Upper lobe of right lung (tissue), 1 donor: ENCODE results near the gene SYNPR. TPM values are rescaled to one million over a fixed set of nuclear protein-coding genes. Genes with fewer than 3 reads are reported as not detected.

Experiments
- ATAC-seq: fragments of 200-7000 bp; cut with Tn5 transposase; one replicate; pipeline ENCODE4 v1.9.1; 2020; ENCODE audit warnings: mild to moderate bottlenecking, moderate library complexity
- DNase-seq: peaks from one replicate; pipeline ENCODE4 v3.0.0-alpha.2; 2020
- H3K27ac ChIP-seq: fragments of 200-600 bp; one replicate; pipeline ENCODE4 v1.8.0; 2022
- H3K27me3 ChIP-seq: fragments of 200-600 bp; one replicate; pipeline ENCODE4 v1.8.0; 2022; ENCODE audit warnings: mild to moderate bottlenecking
- H3K36me3 ChIP-seq: fragments of 200-600 bp; one replicate; pipeline ENCODE4 v1.8.0; 2022
- H3K4me1 ChIP-seq: fragments of 200-600 bp; one replicate; pipeline ENCODE4 v1.8.0; 2022
- H3K4me3 ChIP-seq: fragments of 200-600 bp; one replicate; pipeline ENCODE4 v1.8.0; 2022; ENCODE audit warnings: mild to moderate bottlenecking
- H3K9me3 ChIP-seq: fragments of 200-600 bp; one replicate; pipeline ENCODE4 v1.8.0; 2022
- intact Hi-C: fragments of 100-400 bp; cut with DNase I; formaldehyde crosslinking; loops from one replicate; pipeline ENCODE4 v1.11.0; 2022
- total RNA-seq: library from RNA; stranded (reverse); fragmentation: NEBNext Ultra II Directional; extraction: Animal tissue kit (Norgen Biotek cat#: 25700); gene quantifications from one replicate; pipeline ENCODE4 v1.2.1, GENCODE V29; 2021
- TF ChIP-seq, protein P1 (sequence below): fragments of 200-600 bp; IDR thresholded peaks from one replicate; pipeline ENCODE4 v1.8.0; 2022; ENCODE audit warnings: antibody characterized with exemption
- donor health status: DM: no; HTN: yes; CAD: no; lungs with severe emphysema.

The SYNPR gene
- total RNA-seq, 1 donor from 2014 or later = not detected

DNA sequence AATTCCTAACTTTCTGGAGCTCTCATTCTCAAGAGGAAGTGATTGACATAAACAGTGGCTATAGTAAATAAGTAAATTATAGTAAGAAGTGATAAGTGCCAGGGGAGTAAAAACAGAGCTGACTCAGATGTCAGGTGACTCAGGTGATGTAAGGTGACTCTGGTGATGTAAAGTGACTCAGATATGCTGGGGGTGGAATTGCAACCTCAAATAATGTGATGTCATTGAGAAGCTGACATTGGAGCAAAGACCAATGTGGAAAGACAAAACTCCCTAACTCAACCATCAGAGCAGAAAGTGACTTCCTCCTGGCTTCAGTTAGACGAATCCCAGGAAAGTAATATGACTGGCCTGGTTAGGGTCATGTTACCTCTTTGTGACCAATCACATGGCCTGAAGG, 230.2 kb downstream of the SYNPR start:
- ATAC-seq = no peak
- H3K27ac ChIP-seq = no peak overlapping the region
- intact Hi-C loops = no loop called here
- no peak for DNase-seq
- H3K4me3 ChIP-seq = no peak overlapping the region
- no peaks in the 10 kb centered on the region for H3K36me3 ChIP-seq
- no peaks in the 10 kb centered on the region for H3K9me3 ChIP-seq
- TF ChIP-seq, protein P1, sequence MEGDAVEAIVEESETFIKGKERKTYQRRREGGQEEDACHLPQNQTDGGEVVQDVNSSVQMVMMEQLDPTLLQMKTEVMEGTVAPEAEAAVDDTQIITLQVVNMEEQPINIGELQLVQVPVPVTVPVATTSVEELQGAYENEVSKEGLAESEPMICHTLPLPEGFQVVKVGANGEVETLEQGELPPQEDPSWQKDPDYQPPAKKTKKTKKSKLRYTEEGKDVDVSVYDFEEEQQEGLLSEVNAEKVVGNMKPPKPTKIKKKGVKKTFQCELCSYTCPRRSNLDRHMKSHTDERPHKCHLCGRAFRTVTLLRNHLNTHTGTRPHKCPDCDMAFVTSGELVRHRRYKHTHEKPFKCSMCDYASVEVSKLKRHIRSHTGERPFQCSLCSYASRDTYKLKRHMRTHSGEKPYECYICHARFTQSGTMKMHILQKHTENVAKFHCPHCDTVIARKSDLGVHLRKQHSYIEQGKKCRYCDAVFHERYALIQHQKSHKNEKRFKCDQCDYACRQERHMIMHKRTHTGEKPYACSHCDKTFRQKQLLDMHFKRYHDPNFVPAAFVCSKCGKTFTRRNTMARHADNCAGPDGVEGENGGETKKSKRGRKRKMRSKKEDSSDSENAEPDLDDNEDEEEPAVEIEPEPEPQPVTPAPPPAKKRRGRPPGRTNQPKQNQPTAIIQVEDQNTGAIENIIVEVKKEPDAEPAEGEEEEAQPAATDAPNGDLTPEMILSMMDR = no peak
- no peaks in the 10 kb centered on the region for H3K4me1 ChIP-seq
- no peaks in the 10 kb centered on the region for H3K27me3 ChIP-seq

DNA sequence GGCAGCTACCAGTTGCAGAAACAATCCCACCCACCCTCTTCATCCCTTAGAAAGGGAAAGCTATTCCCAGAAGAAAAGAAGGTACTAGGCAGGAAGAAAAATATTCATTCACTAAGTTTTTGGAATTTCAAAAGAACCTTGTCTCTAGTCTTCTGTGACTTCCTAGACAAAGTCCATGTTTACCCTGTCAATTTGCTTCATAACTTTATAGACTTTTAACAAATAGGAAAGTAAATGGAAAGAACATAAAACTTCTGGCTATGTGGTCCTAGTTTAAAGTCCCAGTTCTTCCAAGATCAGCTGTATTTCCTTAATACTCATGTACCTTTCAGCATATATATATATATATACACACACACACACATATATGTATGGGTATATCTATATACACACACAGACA, 230.7 kb downstream of the SYNPR start:
- no peak overlapping the region for H3K27ac ChIP-seq
- intact Hi-C loops = no loop called here
- TF ChIP-seq, protein P1 = no peak
- H3K4me1 ChIP-seq = no peaks in the 10 kb centered on the region
- H3K4me3 ChIP-seq = no peak overlapping the region
- no peaks in the 10 kb centered on the region for H3K36me3 ChIP-seq
- DNase-seq (no peak), ATAC-seq (no peak)
- H3K9me3 ChIP-seq = no peaks in the 10 kb centered on the region
- no peaks in the 10 kb centered on the region for H3K27me3 ChIP-seq

DNA sequence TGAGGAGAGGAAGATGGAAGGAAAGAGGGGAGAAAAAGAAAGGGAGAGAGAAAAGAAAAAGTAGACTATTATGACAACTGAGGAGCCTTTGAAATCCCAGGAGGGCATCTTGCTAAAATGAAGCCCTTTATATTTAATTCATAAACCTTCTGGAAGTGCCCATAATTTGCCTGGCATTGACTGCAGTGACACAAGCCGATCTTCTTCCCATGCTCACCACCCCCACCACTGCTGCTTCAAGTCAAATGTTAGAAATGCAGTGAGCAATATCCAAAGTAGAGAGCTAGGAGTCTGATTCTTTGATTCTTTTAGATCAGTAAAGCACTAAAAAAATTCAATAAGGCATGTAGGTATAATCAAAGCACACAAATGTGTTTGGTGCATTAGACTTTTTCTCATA, 235.7 kb downstream of the SYNPR start:
- ATAC-seq (no peak), DNase-seq (no peak)
- TF ChIP-seq, protein P1 = no peak
- Histone ChIP-seq H3K9me3 (no peaks in the 10 kb centered on the region), H3K27me3 (no peaks in the 10 kb centered on the region), H3K27ac (no peak overlapping the region), H3K36me3 (no peaks in the 10 kb centered on the region), H3K4me3 (no peak overlapping the region), H3K4me1 (no peaks in the 10 kb centered on the region)
- intact Hi-C loops = no loop called here

DNA sequence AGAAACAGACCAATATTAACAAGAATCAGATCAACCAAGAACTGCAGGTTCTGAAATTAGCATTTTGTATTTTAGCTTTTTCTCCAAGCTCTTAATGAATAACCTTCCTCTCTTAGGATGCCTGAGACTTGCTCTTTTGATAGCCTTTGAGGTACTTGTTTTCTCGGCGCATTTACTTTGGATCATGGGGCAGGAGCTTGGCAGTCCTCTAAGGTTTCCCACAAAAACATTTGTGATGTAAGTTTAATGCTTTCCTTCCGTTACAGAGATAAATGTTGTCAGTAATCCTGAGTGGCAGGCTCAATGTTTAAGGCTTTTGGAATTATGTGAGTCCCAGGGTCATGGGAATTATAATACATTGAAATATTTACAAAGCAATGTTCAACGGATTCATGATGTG, 236.6 kb downstream of the SYNPR start:
- intact Hi-C loops = no loop called here
- Histone ChIP-seq H3K27me3 (no peaks in the 10 kb centered on the region), H3K36me3 (no peaks in the 10 kb centered on the region), H3K4me1 (no peaks in the 10 kb centered on the region), H3K9me3 (no peaks in the 10 kb centered on the region), H3K4me3 (no peak overlapping the region), H3K27ac (no peak overlapping the region)
- no peak for ATAC-seq
- TF ChIP-seq, protein P1 = no peak
- DNase-seq = no peak

DNA sequence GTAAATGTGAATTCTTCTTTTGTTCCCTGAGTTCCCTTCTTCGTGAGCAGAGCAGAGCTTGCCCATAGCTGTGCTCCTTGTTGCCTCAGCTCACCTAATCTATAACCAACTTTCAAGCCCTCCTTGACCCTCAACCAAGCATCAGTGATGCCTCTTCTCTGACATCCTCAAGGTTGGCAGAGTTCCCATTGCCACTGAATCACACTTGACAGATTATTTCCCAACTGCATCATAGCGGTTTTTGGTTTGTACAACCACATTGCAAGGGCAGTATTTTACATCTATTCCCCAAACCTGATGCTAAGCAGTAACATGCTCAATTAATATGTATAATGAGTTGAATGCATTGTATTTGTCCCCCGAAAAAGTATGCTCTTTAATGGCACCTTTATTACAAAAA, 241.3 kb downstream of the SYNPR start:
- no peaks in the 10 kb centered on the region for H3K9me3 ChIP-seq
- no peak for DNase-seq
- intact Hi-C loops = no loop called here
- TF ChIP-seq, protein P1 = no peak
- no peaks in the 10 kb centered on the region for H3K27me3 ChIP-seq
- no peak overlapping the region for H3K27ac ChIP-seq
- H3K4me3 ChIP-seq = no peak overlapping the region
- no peaks in the 10 kb centered on the region for H3K36me3 ChIP-seq
- ATAC-seq = no peak
- no peaks in the 10 kb centered on the region for H3K4me1 ChIP-seq

DNA sequence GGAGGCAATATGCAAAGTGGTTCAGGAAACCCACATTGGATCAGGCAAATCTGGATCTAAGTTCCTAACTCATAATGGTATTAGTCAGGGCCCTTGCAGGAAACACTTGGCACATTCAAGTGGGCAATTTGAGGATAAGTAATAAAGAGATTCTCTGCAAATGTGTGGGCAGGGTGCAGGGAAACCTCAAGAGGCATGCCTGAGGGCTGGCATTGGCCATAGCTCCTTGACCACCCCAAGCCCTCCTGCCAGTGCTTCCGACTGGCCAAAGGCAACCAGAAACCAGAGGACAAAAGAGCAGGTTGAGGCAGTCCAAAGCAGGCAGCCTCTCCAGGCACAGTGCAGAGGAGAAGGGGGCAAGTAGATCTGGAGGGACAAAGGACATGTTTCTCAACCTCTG, 243.5 kb downstream of the SYNPR start:
- ATAC-seq (peak; percentile 61), DNase-seq (no peak)

More for the DNA sequence above, 243.5 kb downstream of the SYNPR start:
- no peaks in the 10 kb centered on the region for H3K9me3 ChIP-seq
- no peak overlapping the region for H3K27ac ChIP-seq
- H3K4me1 ChIP-seq = no peaks in the 10 kb centered on the region
- H3K36me3 ChIP-seq = no peaks in the 10 kb centered on the region
- no peak overlapping the region for H3K4me3 ChIP-seq
- intact Hi-C loops = no loop called here
- TF ChIP-seq, protein P1 = no peak
- H3K27me3 ChIP-seq = no peaks in the 10 kb centered on the region
